Neural cell (in vitro differentiated cells): ENCODE results near the gene TULP3. TPM values are rescaled to one million over a fixed set of nuclear protein-coding genes. Genes with fewer than 3 reads are reported as not detected.

ENCODE experiments used
- H2AFZ ChIP-seq: fragments of 200-600, 300-800 bp; sonication (generic), shearing (Covaris generic); 2 replicates; pipeline ENCODE4 v1.6.0; 2014; ENCODE audit warnings: low read depth, mild to moderate bottlenecking, antibody characterized with exemption, low read length, moderate library complexity
- H3F3A ChIP-seq: fragments of 200-600 bp; shearing (Covaris generic); 2 replicates; pipeline ENCODE4 v1.6.1; 2016; ENCODE audit warnings: mild to moderate bottlenecking, moderate library complexity, mixed read lengths, antibody characterized with exemption, low read length; ENCODE audit not compliant: insufficient read depth, poor library complexity, severe bottlenecking
- H3K27ac ChIP-seq: fragments of 200-600, 300-800 bp; sonication (generic), shearing (Covaris generic); 2 replicates; pipeline ENCODE4 v1.5.1; 2014; ENCODE audit warnings: mild to moderate bottlenecking, low read length, moderate library complexity
- H3K27me3 ChIP-seq: fragments of 300-800, 200-600 bp; sonication (generic), shearing (Covaris generic); 2 replicates; pipeline ENCODE4 v1.6.0; 2014; ENCODE audit warnings: mild to moderate bottlenecking, low read depth, low read length, moderate library complexity; ENCODE audit not compliant: insufficient read depth
- H3K36me3 ChIP-seq: fragments of 300-800, 200-600 bp; sonication (generic), shearing (Covaris generic); 2 replicates; pipeline ENCODE4 v1.5.1; 2014; ENCODE audit warnings: mild to moderate bottlenecking, antibody characterized with exemption, low read length, moderate library complexity; ENCODE audit not compliant: insufficient read depth
- H3K4me2 ChIP-seq: fragments of 300-800, 200-600 bp; sonication (generic), shearing (Covaris generic); 2 replicates; pipeline ENCODE4 v1.6.0; 2014; ENCODE audit warnings: mild to moderate bottlenecking, low read length
- H3K4me3 ChIP-seq: fragments of 300-800, 200-600 bp; sonication (generic), shearing (Covaris generic); 2 replicates; pipeline ENCODE4 v1.5.1; 2014; ENCODE audit warnings: mild to moderate bottlenecking, low read length, moderate library complexity
- H3K79me2 ChIP-seq: fragments of 200-600 bp; shearing (Covaris generic); replicated peaks from 2 replicates; pipeline ENCODE4 v1.6.0; 2014; ENCODE audit warnings: mild to moderate bottlenecking, low read length, moderate library complexity; ENCODE audit not compliant: insufficient read depth
- H3K9ac ChIP-seq: fragments of 300-800, 200-600 bp; sonication (generic), shearing (Covaris generic); 2 replicates; pipeline ENCODE4 v1.6.1; 2016; ENCODE audit warnings: mild to moderate bottlenecking, low read length, mixed read lengths
- H3K9me2 ChIP-seq: fragments of 200-600 bp; shearing (Covaris generic); 2 replicates; pipeline ENCODE4 v1.6.1; 2016; ENCODE audit warnings: mild to moderate bottlenecking, low read length, mixed read lengths; ENCODE audit not compliant: insufficient read depth
- H3K9me3 ChIP-seq: fragments of 200-600, 300-800 bp; sonication (generic), shearing (Covaris generic); 2 replicates; pipeline ENCODE4 v1.6.1; 2016; ENCODE audit warnings: mild to moderate bottlenecking, mixed run types, low read length, moderate library complexity, mixed read lengths
- H4K20me1 ChIP-seq: fragments of 200-600 bp; shearing (Covaris generic); 2 replicates; pipeline ENCODE4 v1.6.1; 2016; ENCODE audit warnings: mild to moderate bottlenecking, mixed run types; ENCODE audit not compliant: insufficient read depth
- EP300 ChIP-seq: fragments of 450-650 bp; conservative IDR thresholded peaks from 2 replicates; pipeline ENCODE4 v1.6.1; 2014; ENCODE audit warnings: antibody characterized with exemption, mild to moderate bottlenecking, moderate library complexity; ENCODE audit not compliant: poor library complexity, severe bottlenecking
- EZH2 ChIP-seq: fragments of 200-600, 300-800 bp; shearing (Covaris generic), sonication (generic); IDR thresholded peaks from 2 replicates; pipeline ENCODE4 v1.6.1; 2014; ENCODE audit warnings: antibody characterized with exemption, low read length, borderline replicate concordance, mild to moderate bottlenecking; ENCODE audit not compliant: insufficient read depth, poor library complexity, severe bottlenecking
- MXI1 ChIP-seq: fragments of 450-650 bp; conservative IDR thresholded peaks from 2 replicates; pipeline ENCODE4 v1.6.1; 2014; ENCODE audit warnings: antibody characterized with exemption, mild to moderate bottlenecking; ENCODE audit not compliant: poor library complexity, severe bottlenecking
- POLR2AphosphoS5 ChIP-seq: IDR thresholded peaks from 2 replicates; pipeline ENCODE4 v1.6.1; 2012
- RAD21 ChIP-seq: fragments of 450-650 bp; conservative IDR thresholded peaks from 2 replicates; pipeline ENCODE4 v1.6.1; 2014; ENCODE audit warnings: antibody characterized with exemption, mild to moderate bottlenecking, moderate library complexity
- SMC3 ChIP-seq: fragments of 450-650 bp; conservative IDR thresholded peaks from 2 replicates; pipeline ENCODE4 v1.6.1; 2014; ENCODE audit warnings: antibody characterized with exemption, mild to moderate bottlenecking, moderate library complexity; ENCODE audit not compliant: poor library complexity
- TAF1 ChIP-seq: IDR thresholded peaks from 2 replicates; pipeline ENCODE4 v1.6.1; 2012; ENCODE audit warnings: low read depth
- polyA plus RNA-seq: library from polyadenylated mRNA; depleted of rRNA; stranded (reverse); fragments of >200 nt; gene quantifications from 2 replicates; pipeline ENCODE4 v1.2.3, GENCODE V29; 2014
- TF ChIP-seq, protein P1 (sequence below): fragments of 450-650 bp; IDR thresholded peaks from 2 replicates; pipeline ENCODE4 v1.5.1; 2014; ENCODE audit warnings: antibody characterized with exemption, mild to moderate bottlenecking, moderate library complexity; ENCODE audit not compliant: poor library complexity, severe bottlenecking
- TF ChIP-seq, protein P2 (sequence below): IDR thresholded peaks from 2 replicates; pipeline ENCODE4 v1.6.1; 2012; ENCODE audit warnings: borderline replicate concordance

TULP3 gene
- polyA plus RNA-seq, 1 donor from 2014 or later = 9.3 TPM

DNA sequence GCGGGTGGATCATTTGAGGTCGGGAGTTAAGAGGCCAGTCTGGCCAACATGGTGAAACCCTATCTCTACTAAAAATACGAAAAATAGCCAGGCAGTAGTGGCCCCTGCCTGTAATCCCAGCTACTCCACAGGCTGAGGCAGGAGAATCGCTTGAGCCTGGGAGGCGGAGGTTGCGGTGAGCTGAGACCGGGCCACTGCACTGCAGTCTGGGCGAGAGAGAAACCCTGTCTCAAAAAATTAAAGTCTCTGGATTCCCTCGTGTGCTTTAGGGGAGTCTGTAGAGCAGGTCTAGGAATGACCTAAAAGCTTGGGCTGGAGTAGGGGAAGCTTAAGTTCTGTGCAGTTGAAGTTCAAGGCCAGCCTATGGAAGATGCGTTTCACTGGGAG is 697 bp upstream of the TULP3 start:
- H3K27ac ChIP-seq = peak overlapping the region; percentile 76
- peaks cover 4% of the 10 kb centered on the region for H3F3A ChIP-seq
- H3K9ac ChIP-seq = peak overlapping the region; percentile 76
- no peaks in the 10 kb centered on the region for H3K27me3 ChIP-seq
- H3K79me2 ChIP-seq = peaks cover 11% of the 10 kb centered on the region
- TF ChIP-seq TAF1 = no peak
- peak overlapping the region; percentile 84 for H3K4me3 ChIP-seq
- H2AFZ ChIP-seq = peak overlapping the region; percentile 93
- no peaks in the 10 kb centered on the region for H3K9me2 ChIP-seq
- H3K4me2 ChIP-seq = peak overlapping the region; percentile 56
- H3K9me3 ChIP-seq = no peaks in the 10 kb centered on the region
- no peaks in the 10 kb centered on the region for H3K36me3 ChIP-seq
- no peaks in the 10 kb centered on the region for H4K20me1 ChIP-seq

DNA sequence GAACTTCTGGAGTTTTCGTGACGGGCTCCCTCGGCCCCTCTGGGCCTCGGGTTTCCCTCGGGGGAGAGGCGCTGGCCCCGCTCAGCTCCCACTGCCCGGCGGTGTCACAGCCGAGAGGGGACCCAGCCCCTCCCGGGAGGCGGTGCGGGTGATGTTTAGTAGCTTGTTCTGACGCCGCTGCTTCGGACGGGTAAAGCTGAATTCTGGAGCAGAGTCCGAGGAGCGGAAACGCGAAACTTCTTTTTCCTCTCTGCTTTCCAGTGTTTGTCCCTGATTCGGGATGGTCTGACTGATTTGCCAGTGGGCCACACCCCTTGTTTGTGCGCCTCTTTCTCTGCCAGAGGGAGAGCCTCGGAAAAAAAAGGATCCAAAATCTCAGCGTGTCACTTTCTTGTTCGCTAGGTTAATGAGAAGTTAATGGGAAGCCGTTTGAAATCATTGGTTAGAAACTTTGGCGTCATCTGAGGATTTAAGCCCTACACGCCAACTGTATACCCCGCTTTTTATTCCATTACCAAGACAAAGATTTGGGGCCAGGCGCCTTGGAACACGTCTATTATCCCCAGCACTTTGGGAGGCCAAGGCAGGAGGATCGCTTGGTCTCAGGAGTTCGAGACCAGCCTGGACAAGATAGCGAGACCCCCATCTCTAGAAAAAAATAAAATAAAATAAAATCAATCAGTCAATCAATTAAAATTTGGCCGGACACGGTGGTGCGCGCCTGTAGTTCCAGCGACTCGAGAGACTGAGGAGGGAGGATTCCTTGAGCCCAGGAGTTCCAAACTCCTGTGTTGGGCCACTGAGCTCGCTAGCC is 756 bp downstream of the TULP3 start:
- TF ChIP-seq POLR2AphosphoS5 = no peak
- TF ChIP-seq TAF1 = no peak
- TF ChIP-seq EP300 = no peak
- TF ChIP-seq SMC3 = no peak
- TF ChIP-seq RAD21 = no peak
- no peak for TF ChIP-seq EZH2
- TF ChIP-seq, protein P1, sequence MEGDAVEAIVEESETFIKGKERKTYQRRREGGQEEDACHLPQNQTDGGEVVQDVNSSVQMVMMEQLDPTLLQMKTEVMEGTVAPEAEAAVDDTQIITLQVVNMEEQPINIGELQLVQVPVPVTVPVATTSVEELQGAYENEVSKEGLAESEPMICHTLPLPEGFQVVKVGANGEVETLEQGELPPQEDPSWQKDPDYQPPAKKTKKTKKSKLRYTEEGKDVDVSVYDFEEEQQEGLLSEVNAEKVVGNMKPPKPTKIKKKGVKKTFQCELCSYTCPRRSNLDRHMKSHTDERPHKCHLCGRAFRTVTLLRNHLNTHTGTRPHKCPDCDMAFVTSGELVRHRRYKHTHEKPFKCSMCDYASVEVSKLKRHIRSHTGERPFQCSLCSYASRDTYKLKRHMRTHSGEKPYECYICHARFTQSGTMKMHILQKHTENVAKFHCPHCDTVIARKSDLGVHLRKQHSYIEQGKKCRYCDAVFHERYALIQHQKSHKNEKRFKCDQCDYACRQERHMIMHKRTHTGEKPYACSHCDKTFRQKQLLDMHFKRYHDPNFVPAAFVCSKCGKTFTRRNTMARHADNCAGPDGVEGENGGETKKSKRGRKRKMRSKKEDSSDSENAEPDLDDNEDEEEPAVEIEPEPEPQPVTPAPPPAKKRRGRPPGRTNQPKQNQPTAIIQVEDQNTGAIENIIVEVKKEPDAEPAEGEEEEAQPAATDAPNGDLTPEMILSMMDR = no peak
- no peak for TF ChIP-seq MXI1
- TF ChIP-seq, protein P2, sequence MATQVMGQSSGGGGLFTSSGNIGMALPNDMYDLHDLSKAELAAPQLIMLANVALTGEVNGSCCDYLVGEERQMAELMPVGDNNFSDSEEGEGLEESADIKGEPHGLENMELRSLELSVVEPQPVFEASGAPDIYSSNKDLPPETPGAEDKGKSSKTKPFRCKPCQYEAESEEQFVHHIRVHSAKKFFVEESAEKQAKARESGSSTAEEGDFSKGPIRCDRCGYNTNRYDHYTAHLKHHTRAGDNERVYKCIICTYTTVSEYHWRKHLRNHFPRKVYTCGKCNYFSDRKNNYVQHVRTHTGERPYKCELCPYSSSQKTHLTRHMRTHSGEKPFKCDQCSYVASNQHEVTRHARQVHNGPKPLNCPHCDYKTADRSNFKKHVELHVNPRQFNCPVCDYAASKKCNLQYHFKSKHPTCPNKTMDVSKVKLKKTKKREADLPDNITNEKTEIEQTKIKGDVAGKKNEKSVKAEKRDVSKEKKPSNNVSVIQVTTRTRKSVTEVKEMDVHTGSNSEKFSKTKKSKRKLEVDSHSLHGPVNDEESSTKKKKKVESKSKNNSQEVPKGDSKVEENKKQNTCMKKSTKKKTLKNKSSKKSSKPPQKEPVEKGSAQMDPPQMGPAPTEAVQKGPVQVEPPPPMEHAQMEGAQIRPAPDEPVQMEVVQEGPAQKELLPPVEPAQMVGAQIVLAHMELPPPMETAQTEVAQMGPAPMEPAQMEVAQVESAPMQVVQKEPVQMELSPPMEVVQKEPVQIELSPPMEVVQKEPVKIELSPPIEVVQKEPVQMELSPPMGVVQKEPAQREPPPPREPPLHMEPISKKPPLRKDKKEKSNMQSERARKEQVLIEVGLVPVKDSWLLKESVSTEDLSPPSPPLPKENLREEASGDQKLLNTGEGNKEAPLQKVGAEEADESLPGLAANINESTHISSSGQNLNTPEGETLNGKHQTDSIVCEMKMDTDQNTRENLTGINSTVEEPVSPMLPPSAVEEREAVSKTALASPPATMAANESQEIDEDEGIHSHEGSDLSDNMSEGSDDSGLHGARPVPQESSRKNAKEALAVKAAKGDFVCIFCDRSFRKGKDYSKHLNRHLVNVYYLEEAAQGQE = no peak
- Histone ChIP-seq H3K27ac (peak overlapping the region; percentile 62), H3K9ac (peak overlapping the region; percentile 76), H3K9me3 (no peaks in the 10 kb centered on the region), H3F3A (peaks cover 4% of the 10 kb centered on the region), H3K79me2 (peaks cover 11% of the 10 kb centered on the region), H3K4me2 (peak overlapping the region; percentile 11), H3K27me3 (no peaks in the 10 kb centered on the region), H4K20me1 (no peaks in the 10 kb centered on the region), H3K9me2 (no peaks in the 10 kb centered on the region), H2AFZ (peak overlapping the region; percentile 76), H3K4me3 (peak overlapping the region; percentile 84), H3K36me3 (no peaks in the 10 kb centered on the region)
